DND-41 (cell line): ENCODE results near the gene SNCB.

Source experiments
- CTCF ChIP-seq: IDR thresholded peaks from 2 replicates; pipeline ENCODE4 v1.5.1; 2012; ENCODE audit warnings: borderline replicate concordance, low read length, moderate library complexity, mild to moderate bottlenecking; ENCODE audit not compliant: poor library complexity, severe bottlenecking; ENCODE audit errors: extremely low read depth
- EZH2 ChIP-seq: IDR thresholded peaks from 3 replicates; pipeline ENCODE4 v1.6.1; 2012; ENCODE audit warnings: borderline replicate concordance, low read depth, mild to moderate bottlenecking, moderate library complexity, low read length, inconsistent platforms; ENCODE audit not compliant: severe bottlenecking

- TF ChIP-seq CTCF (no peak), EZH2 (no peak)
Measured at GRCh38 chr5:176647843-176648473, 17.6 kb upstream of the SNCB start.
